HepG2 (cell line): ENCODE measurements around the gene GREM2. TPM values are rescaled to one million over a fixed set of nuclear protein-coding genes. Genes with fewer than 3 reads are reported as not detected.

ENCODE experiments used
- ATAC-seq: fragments of 200-7000 bp; cut with Tn5 transposase; 3 replicates; pipeline ENCODE4 v1.9.1; 2020; ENCODE audit warnings: mild to moderate bottlenecking, moderate library complexity
- BruUV-seq: library from RNA; stranded (reverse); fragments of 400-500 nt; replicated peaks from 2 replicates; lab custom pipeline; 2021; lab: Mats Ljungman, UMichigan
- CTCF ChIA-PET: fragments of 300-600 bp; formaldehyde crosslinking; extraction: SDS; loops from one replicate; lab custom pipeline; 2021; ENCODE audit warnings: low total read pairs, inconsistent platforms, low intra/inter-chr PET ratio; lab: Yijun Ruan, JAX
- POLR2A ChIA-PET: fragments of 350-600 bp; sonication (Branson Sonifier 250); formaldehyde crosslinking; loops from one replicate; lab custom pipeline; 2020; ENCODE audit warnings: antibody characterized with exemption, inconsistent platforms; lab: Yijun Ruan, JAX
- DNase-seq: peaks from one replicate; pipeline ENCODE4 v3.0.0-alpha.2; 2015; ENCODE audit warnings: low spot score
- FAIRE-seq: peaks from 3 replicates; lab custom pipeline; 2011; peaks lifted over from hg19 to GRCh38; lab: Jason Lieb, UNC
- H2AFZ ChIP-seq: one replicate; pipeline ENCODE4 v1.6.1; 2011; ENCODE audit warnings: low read length, inconsistent platforms
- H3K27ac ChIP-seq: fragments of 300-600 bp; 3 replicates; pipeline ENCODE4 v1.8.0; 2011; ENCODE audit warnings: mixed run types, mild to moderate bottlenecking, mixed read lengths, low read length, inconsistent platforms; ENCODE audit not compliant: insufficient read depth; ENCODE audit errors: extremely low read length
- H3K27me3 ChIP-seq, 2 experiments: fragments of 200-600 bp in 1 of 2; 2 replicates in 1 of 2; 3 replicates in 1 of 2; pipeline versions ENCODE4 v1.6.0 to v1.8.0; 2011; ENCODE audit warnings: low read length in 2 of 2, mild to moderate bottlenecking in 2 of 2, moderate library complexity in 2 of 2, inconsistent platforms in 1 of 2; ENCODE audit not compliant: insufficient read depth in 2 of 2, control insufficient read depth in 1 of 2
- H3K36me3 ChIP-seq, 2 experiments: fragments of 200-600 bp in 1 of 2; replicated peaks in 1 of 2; 2 replicates in 1 of 2; 3 replicates in 1 of 2; pipeline versions ENCODE4 v1.5.1 to v1.8.0; 2011; ENCODE audit warnings: low read length in 2 of 2, inconsistent platforms in 1 of 2; ENCODE audit not compliant: insufficient read depth in 2 of 2, control insufficient read depth in 1 of 2
- H3K4me1 ChIP-seq: 2 replicates; pipeline ENCODE4 v1.5.1; 2012; ENCODE audit warnings: low read length, inconsistent platforms; ENCODE audit not compliant: insufficient read depth
- H3K4me2 ChIP-seq: 2 replicates; pipeline ENCODE4 v1.6.0; 2011; ENCODE audit warnings: low read depth, low read length, inconsistent platforms
- H3K4me3 ChIP-seq, 3 experiments: fragments of 200-600 bp in 1 of 3; sonication (generic), shearing (Covaris generic) in 1 of 3; replicated peaks in 1 of 3; 2 replicates each; pipeline ENCODE4 v1.5.1; 2011 to 2016; ENCODE audit warnings: low read length in 3 of 3, inconsistent platforms in 2 of 3, low read depth in 2 of 3, mild to moderate bottlenecking in 2 of 3, control low read depth in 1 of 3, mixed read lengths in 1 of 3; ENCODE audit not compliant: insufficient read depth in 1 of 3
- H3K79me2 ChIP-seq: one replicate; pipeline ENCODE4 v1.6.1; 2011; ENCODE audit warnings: low read length, inconsistent platforms; ENCODE audit not compliant: insufficient read depth
- H3K9ac ChIP-seq: 2 replicates; pipeline ENCODE4 v1.6.0; 2011; ENCODE audit warnings: mild to moderate bottlenecking, low read depth, low read length, inconsistent platforms; ENCODE audit not compliant: insufficient read depth
- H3K9me3 ChIP-seq: 2 replicates; pipeline ENCODE4 v1.5.1; 2012; ENCODE audit warnings: mild to moderate bottlenecking, low read length
- H4K20me1 ChIP-seq: 2 replicates; pipeline ENCODE4 v1.6.0; 2011; ENCODE audit warnings: inconsistent platforms, mild to moderate bottlenecking, low read length, moderate library complexity; ENCODE audit not compliant: insufficient read depth
- EZH2 ChIP-seq: conservative IDR thresholded peaks from 2 replicates; pipeline ENCODE4 v1.6.1; 2012; ENCODE audit warnings: mild to moderate bottlenecking, low read depth, low read length, moderate library complexity
- STAT5B ChIP-seq: sonication (generic); formaldehyde crosslinking; IDR thresholded peaks from 2 replicates; pipeline ENCODE4 v1.4.0; 2020; ENCODE audit warnings: missing genetic modification reagents
- ZNF136 ChIP-seq: sonication (generic); formaldehyde crosslinking; IDR thresholded peaks from 2 replicates; pipeline ENCODE4 v1.8.1; 2022; ENCODE audit warnings: low read depth, mild to moderate bottlenecking, moderate library complexity, missing genetic modification reagents
- ZNF510 ChIP-seq: sonication (generic); formaldehyde crosslinking; IDR thresholded peaks from 2 replicates; pipeline ENCODE4 v1.4.0; 2020; ENCODE audit warnings: low read depth, mild to moderate bottlenecking, missing genetic modification reagents
- ZNF713 ChIP-seq: sonication (generic); formaldehyde crosslinking; IDR thresholded peaks from 2 replicates; pipeline ENCODE4 v1.4.0; 2020; ENCODE audit warnings: mild to moderate bottlenecking, missing genetic modification reagents
- WGBS: methylation state at CpG from one replicate; pipeline ENCODE4 v1.1.6; 2017; ENCODE audit warnings: low lambda C conversion rate; 5-methylcytosine and 5-hydroxymethylcytosine counted together
- in situ Hi-C: cut with HindIII; loops from 2 replicates; pipeline ENCODE4 v1.10.0; 2017; ENCODE audit warnings: low pct_unique_long_range_greater_than_20kb; ENCODE audit not compliant: extremely low pct_ligation_motif_present
- intact Hi-C: fragments of 100-400 bp; cut with micrococcal nuclease; formaldehyde crosslinking; loops from one replicate; pipeline ENCODE4 v1.10.0; 2022; ENCODE audit not compliant: unreplicated experiment
- polyA plus RNA-seq, 8 experiments: library from polyadenylated mRNA; depleted of rRNA in 3 of 8; stranded (reverse) in 7 of 8; unstranded in 1 of 8; fragments of >200 nt; fragmentation: Illumina TruSeq in 4 of 8; extraction: Trizol in 4 of 8; gene quantifications; 2 replicates each; pipeline versions ENCODE4 v1.2.1 to v1.2.3, GENCODE V29; 2011 to 2016; ENCODE audit warnings: low read depth in 4 of 8, missing spikeins in 1 of 8, mixed read lengths in 1 of 8; ENCODE audit not compliant: insufficient read depth in 1 of 8
- total RNA-seq, 5 experiments: library from RNA; depleted of rRNA; stranded (reverse); fragments of >200 nt; fragmentation: Illumina TruSeq; extraction: Trizol; gene quantifications; 2 replicates each; pipeline ENCODE4 v1.2.3, GENCODE V29; 2016; ENCODE audit warnings: low read depth in 1 of 5
- TF ChIP-seq, protein P1 (sequence below), 2 experiments: fragments of 450-650 bp in 1 of 2; sonication (generic) in 1 of 2; formaldehyde crosslinking in 1 of 2; IDR thresholded peaks; 2 replicates each; pipeline versions ENCODE4 v1.6.1 to v1.8.0; 2016 to 2022; ENCODE audit warnings: antibody characterized with exemption in 1 of 2, mild to moderate bottlenecking in 1 of 2, missing genetic modification reagents in 1 of 2
- TF ChIP-seq, protein P2 (sequence below): sonication (generic); formaldehyde crosslinking; IDR thresholded peaks from 2 replicates; pipeline ENCODE4 v1.8.1; 2023; ENCODE audit warnings: missing genetic modification reagents, mild to moderate bottlenecking, borderline replicate concordance
- TF ChIP-seq, protein P3 (sequence below), 2 experiments: sonication (generic) in 1 of 2; formaldehyde crosslinking in 1 of 2; IDR thresholded peaks; 2 replicates each; pipeline versions ENCODE4 v1.4.0 to v1.6.1; 2018 to 2020; ENCODE audit warnings: missing genetic modification reagents in 2 of 2, borderline replicate concordance in 1 of 2, low read depth in 1 of 2, mild to moderate bottlenecking in 1 of 2, missing biosample characterization in 1 of 2
- TF ChIP-seq, protein P4 (sequence below): sonication (generic); formaldehyde crosslinking; IDR thresholded peaks from 2 replicates; pipeline ENCODE4 v1.4.0; 2020; ENCODE audit warnings: missing genetic modification reagents

Gene GREM2
- total and polyA plus RNA-seq, 2 of the 13 experiments (the other 11 are each of a cell fraction or from before 2014, with no cell fraction given), result 0.07 TPM; not detected in 1

DNA sequence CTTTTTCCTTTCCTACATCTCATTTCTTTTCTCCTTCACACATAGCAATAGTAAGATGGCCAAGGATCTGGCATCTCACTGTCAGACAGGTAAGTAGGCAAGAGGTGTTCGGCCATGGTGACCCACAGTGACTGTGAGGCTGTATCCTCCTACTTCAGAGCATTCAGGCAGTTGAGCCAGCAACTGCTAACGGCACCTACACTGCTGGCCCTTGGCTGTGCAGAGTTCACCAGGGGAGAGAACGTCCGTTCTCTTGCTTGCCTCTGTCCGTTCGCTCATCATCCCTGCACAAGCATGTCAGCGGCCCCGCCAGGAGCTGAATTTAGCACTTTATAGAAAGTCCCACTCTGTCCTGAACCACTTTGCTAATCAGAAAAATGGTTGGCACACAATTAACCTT, 113.6 kb downstream of the GREM2 start:
- Histone ChIP-seq H3K4me3 (no peak overlapping the region), H2AFZ (no peak overlapping the region), H4K20me1 (no peaks in the 10 kb centered on the region), H3K27me3 (no peaks in the 10 kb centered on the region), H3K9me3 (no peaks in the 10 kb centered on the region), H3K36me3 (no peaks in the 10 kb centered on the region), H3K4me1 (no peaks in the 10 kb centered on the region), H3K4me2 (no peak overlapping the region), H3K79me2 (no peaks in the 10 kb centered on the region), H3K27ac (no peak overlapping the region), H3K9ac (no peak overlapping the region)
- ChIA-PET POLR2A (no interaction called here), CTCF (no interaction called here)
- BruUV-seq, result no TSS peak
- FAIRE-seq (no peak), DNase-seq (no peak), ATAC-seq (no peak; the same call in 2 of the 3 replicates)
- in situ Hi-C loops (no loop called here), intact Hi-C loops (no loop called here)
- TF ChIP-seq ZNF713 (CRISPR knock-in tag), result no peak
- TF ChIP-seq, protein P1, sequence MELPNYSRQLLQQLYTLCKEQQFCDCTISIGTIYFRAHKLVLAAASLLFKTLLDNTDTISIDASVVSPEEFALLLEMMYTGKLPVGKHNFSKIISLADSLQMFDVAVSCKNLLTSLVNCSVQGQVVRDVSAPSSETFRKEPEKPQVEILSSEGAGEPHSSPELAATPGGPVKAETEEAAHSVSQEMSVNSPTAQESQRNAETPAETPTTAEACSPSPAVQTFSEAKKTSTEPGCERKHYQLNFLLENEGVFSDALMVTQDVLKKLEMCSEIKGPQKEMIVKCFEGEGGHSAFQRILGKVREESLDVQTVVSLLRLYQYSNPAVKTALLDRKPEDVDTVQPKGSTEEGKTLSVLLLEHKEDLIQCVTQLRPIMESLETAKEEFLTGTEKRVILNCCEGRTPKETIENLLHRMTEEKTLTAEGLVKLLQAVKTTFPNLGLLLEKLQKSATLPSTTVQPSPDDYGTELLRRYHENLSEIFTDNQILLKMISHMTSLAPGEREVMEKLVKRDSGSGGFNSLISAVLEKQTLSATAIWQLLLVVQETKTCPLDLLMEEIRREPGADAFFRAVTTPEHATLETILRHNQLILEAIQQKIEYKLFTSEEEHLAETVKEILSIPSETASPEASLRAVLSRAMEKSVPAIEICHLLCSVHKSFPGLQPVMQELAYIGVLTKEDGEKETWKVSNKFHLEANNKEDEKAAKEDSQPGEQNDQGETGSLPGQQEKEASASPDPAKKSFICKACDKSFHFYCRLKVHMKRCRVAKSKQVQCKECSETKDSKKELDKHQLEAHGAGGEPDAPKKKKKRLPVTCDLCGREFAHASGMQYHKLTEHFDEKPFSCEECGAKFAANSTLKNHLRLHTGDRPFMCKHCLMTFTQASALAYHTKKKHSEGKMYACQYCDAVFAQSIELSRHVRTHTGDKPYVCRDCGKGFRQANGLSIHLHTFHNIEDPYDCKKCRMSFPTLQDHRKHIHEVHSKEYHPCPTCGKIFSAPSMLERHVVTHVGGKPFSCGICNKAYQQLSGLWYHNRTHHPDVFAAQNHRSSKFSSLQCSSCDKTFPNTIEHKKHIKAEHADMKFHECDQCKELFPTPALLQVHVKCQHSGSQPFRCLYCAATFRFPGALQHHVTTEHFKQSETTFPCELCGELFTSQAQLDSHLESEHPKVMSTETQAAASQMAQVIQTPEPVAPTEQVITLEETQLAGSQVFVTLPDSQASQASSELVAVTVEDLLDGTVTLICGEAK (IDR thresholded peaks at IDR 0.05), result no peak
- TF ChIP-seq, protein P1 (CRISPR knock-in tag; IDR thresholded peaks at IDR 0.05), result no peak
- TF ChIP-seq, protein P2, sequence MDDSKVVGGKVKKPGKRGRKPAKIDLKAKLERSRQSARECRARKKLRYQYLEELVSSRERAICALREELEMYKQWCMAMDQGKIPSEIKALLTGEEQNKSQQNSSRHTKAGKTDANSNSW, result no peak
- TF ChIP-seq ZNF136, result no peak
- TF ChIP-seq, protein P3, sequence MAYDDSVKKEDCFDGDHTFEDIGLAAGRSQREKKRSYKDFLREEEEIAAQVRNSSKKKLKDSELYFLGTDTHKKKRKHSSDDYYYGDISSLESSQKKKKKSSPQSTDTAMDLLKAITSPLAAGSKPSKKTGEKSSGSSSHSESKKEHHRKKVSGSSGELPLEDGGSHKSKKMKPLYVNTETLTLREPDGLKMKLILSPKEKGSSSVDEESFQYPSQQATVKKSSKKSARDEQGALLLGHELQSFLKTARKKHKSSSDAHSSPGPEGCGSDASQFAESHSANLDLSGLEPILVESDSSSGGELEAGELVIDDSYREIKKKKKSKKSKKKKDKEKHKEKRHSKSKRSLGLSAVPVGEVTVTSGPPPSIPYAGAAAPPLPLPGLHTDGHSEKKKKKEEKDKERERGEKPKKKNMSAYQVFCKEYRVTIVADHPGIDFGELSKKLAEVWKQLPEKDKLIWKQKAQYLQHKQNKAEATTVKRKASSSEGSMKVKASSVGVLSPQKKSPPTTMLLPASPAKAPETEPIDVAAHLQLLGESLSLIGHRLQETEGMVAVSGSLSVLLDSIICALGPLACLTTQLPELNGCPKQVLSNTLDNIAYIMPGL (CRISPR knock-in tag; IDR thresholded peaks at IDR 0.05; ENCODE audit: borderline replicate concordance in 1 of 2, low read depth in 1 of 2), result no peak
- TF ChIP-seq, protein P4, sequence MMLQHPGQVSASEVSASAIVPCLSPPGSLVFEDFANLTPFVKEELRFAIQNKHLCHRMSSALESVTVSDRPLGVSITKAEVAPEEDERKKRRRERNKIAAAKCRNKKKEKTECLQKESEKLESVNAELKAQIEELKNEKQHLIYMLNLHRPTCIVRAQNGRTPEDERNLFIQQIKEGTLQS (CRISPR knock-in tag), result no peak
- no peak for TF ChIP-seq EZH2
- TF ChIP-seq STAT5B (CRISPR knock-in tag), result no peak
- TF ChIP-seq ZNF510 (CRISPR knock-in tag), result no peak
- WGBS, result 61% methylated on average over 8 of the region's 8 CpGs
